PC-3 (cell line): ENCODE data around the gene MTA1. TPM values are rescaled to one million over a fixed set of nuclear protein-coding genes. Genes with fewer than 3 reads are reported as not detected.
A peak's percentile ranks its signal among the peaks of the same experiment; 100 is the strongest.

Experiments
- ATAC-seq: fragments of 200-7000 bp; cut with Tn5 transposase; 2 replicates; pipeline ENCODE4 v1.9.1; 2020; ENCODE audit warnings: mild to moderate bottlenecking, moderate library complexity
- BruUV-seq: library from RNA; stranded (reverse); fragments of 400-500 nt; replicated peaks from 2 replicates; lab custom pipeline; 2021; lab: Mats Ljungman, UMichigan
- CTCF ChIA-PET: fragments of 300-600 bp; sonication (Branson Sonifier 250); formaldehyde crosslinking; loops from one replicate; lab custom pipeline; 2022; ENCODE audit warnings: antibody characterized with exemption; lab: Charles Lee
- POLR2A ChIA-PET: fragments of 300-600 bp; sonication (Branson Sonifier 250); formaldehyde crosslinking; loops from one replicate; lab custom pipeline; 2022; ENCODE audit warnings: antibody characterized with exemption; ENCODE audit not compliant: unreplicated experiment; lab: Charles Lee
- DNase-seq: peaks from one replicate; pipeline ENCODE4 v3.0.0-alpha.2; 2015
- H2AFZ ChIP-seq: fragments of 300-600 bp; sonication (generic); 2 replicates; pipeline ENCODE4 v1.6.0; 2016; ENCODE audit warnings: antibody characterized with exemption, low read length
- H3F3A ChIP-seq: fragments of 300-600 bp; sonication (generic); one replicate; pipeline ENCODE4 v1.6.0; 2017; ENCODE audit warnings: antibody characterized with exemption, low read length, control low read depth, mild to moderate bottlenecking; ENCODE audit not compliant: unreplicated experiment
- H3K27ac ChIP-seq: fragments of 300-600 bp; sonication (generic); 2 replicates; pipeline ENCODE4 v1.5.1; 2016; ENCODE audit warnings: mild to moderate bottlenecking, low read length
- H3K27me3 ChIP-seq: fragments of 300-600 bp; sonication (generic); 2 replicates; pipeline ENCODE4 v1.6.1; 2016; ENCODE audit warnings: low read length, mixed read lengths
- H3K36me3 ChIP-seq: fragments of 300-600 bp; sonication (generic); 2 replicates; pipeline ENCODE4 v1.6.1; 2016; ENCODE audit warnings: low read depth, mixed run types, low read length, mixed read lengths
- H3K4me1 ChIP-seq: fragments of 300-600 bp; sonication (generic); 2 replicates; pipeline ENCODE4 v1.5.1; 2016; ENCODE audit warnings: low read length; ENCODE audit not compliant: insufficient read depth
- H3K4me2 ChIP-seq: fragments of 300-600 bp; sonication (generic); 2 replicates; pipeline ENCODE4 v1.6.0; 2016; ENCODE audit warnings: low read length
- H3K4me3 ChIP-seq: fragments of 300-600 bp; sonication (generic); 2 replicates; pipeline ENCODE4 v1.5.1; 2016; ENCODE audit warnings: mild to moderate bottlenecking, low read length, mixed read lengths
- H3K79me2 ChIP-seq: fragments of 300-600 bp; sonication (generic); 2 replicates; pipeline ENCODE4 v1.6.1; 2017; ENCODE audit warnings: low read length, mixed read lengths
- H3K9ac ChIP-seq: fragments of 300-600 bp; sonication (generic); 2 replicates; pipeline ENCODE4 v1.6.0; 2016; ENCODE audit warnings: mild to moderate bottlenecking, low read length
- H3K9me2 ChIP-seq: fragments of 300-600 bp; sonication (generic); replicated peaks from 2 replicates; pipeline ENCODE4 v1.6.1; 2016; ENCODE audit warnings: mixed run types, low read length, mixed read lengths
- H3K9me3 ChIP-seq: fragments of 300-600 bp; sonication (generic); 2 replicates; pipeline ENCODE4 v1.6.1; 2016; ENCODE audit warnings: low read length, mixed read lengths
- H4K20me1 ChIP-seq: fragments of 300-600 bp; sonication (generic); 2 replicates; pipeline ENCODE4 v1.6.1; 2016; ENCODE audit warnings: low read length, mixed read lengths
- CTCF ChIP-seq: fragments of 300-600 bp; sonication (generic); conservative IDR thresholded peaks from 2 replicates; pipeline ENCODE4 v1.5.1; 2017; ENCODE audit warnings: antibody characterized with exemption, low read depth, mild to moderate bottlenecking, low read length
- EZH2 ChIP-seq: fragments of 300-600 bp; sonication (generic); IDR thresholded peaks from one replicate; pipeline ENCODE4 v1.6.1; 2017; ENCODE audit warnings: antibody characterized with exemption, mild to moderate bottlenecking, low read length; ENCODE audit not compliant: unreplicated experiment
- EZH2phosphoT487 ChIP-seq: fragments of 300-600 bp; sonication (generic); IDR thresholded peaks from 2 replicates; pipeline ENCODE4 v1.6.1; 2018; ENCODE audit warnings: mild to moderate bottlenecking, antibody characterized with exemption, low read length, borderline replicate concordance
- intact Hi-C: fragments of 100-400 bp; cut with micrococcal nuclease; formaldehyde crosslinking; loops from 2 replicates; pipeline ENCODE4 v1.9.0; 2023
- total RNA-seq: library from RNA; depleted of rRNA; stranded (reverse); fragments of >200 nt; gene quantifications from 2 replicates; pipeline ENCODE4 v1.2.3, GENCODE V29; 2014

MTA1 gene
- total RNA-seq, 1 experiment from 2014 or later, result 82.3 TPM

GRCh38 chr14:105490267-105490571, 70.6 kb downstream of the MTA1 start:
- no peaks in the 10 kb centered on the region for H3K9me3 ChIP-seq
- H3K9me2 ChIP-seq, result no peaks in the 10 kb centered on the region
- BruUV-seq, result no TSS peak
- intact Hi-C loops, result loop anchor here (1.0 to 2.0 kb wide), 4 partner anchors 8 to 119 kb away; no protein-coding TSS in a partner anchor
- DNase-seq, result no peak
- no peak for ATAC-seq
- H3K9ac ChIP-seq, result peak overlapping the region; percentile 87
- peaks cover 13% of the 10 kb centered on the region for H3K79me2 ChIP-seq
- ChIA-PET CTCF (interaction anchor here (0.7 to 2.7 kb wide), 7 partner anchors 9 to 119 kb away, joined by 3 to 24 read pairs (median 5); no protein-coding TSS in a partner anchor), POLR2A (interaction anchor here (1.7 kb wide), 1 partner anchor 9 kb away, joined by 18 read pairs; no protein-coding TSS in a partner anchor)
- peak overlapping the region; percentile 72 for H3K27ac ChIP-seq
- no peaks in the 10 kb centered on the region for H3K36me3 ChIP-seq
- H3K4me2 ChIP-seq, result peak overlapping the region; percentile 99
- no peaks in the 10 kb centered on the region for H3K27me3 ChIP-seq
- peak overlapping the region; percentile 86 for H3K4me3 ChIP-seq
- H2AFZ ChIP-seq, result peak overlapping the region; percentile 86; the same call in 1 of the 2 replicates
- H4K20me1 ChIP-seq, result peaks cover 11% of the 10 kb centered on the region
- no peaks in the 10 kb centered on the region for H3F3A ChIP-seq
- H3K4me1 ChIP-seq, result peaks cover 19% of the 10 kb centered on the region
- TF ChIP-seq CTCF, result no peak
- TF ChIP-seq EZH2phosphoT487, result no peak
- TF ChIP-seq EZH2, result no peak

GRCh38 chr14:105490572-105491365, 71.1 kb downstream of the MTA1 start, which contains the start of gene TEDC1:
TEDC1 (plus strand) TSS chr14:105491246; CDS start chr14:105491376, 130 bp downstream.
- ChIA-PET POLR2A (interaction anchor here (0.5 to 1.7 kb wide), 2 partner anchors 10 to 55 kb away, joined by 3 to 18 read pairs; no protein-coding TSS in a partner anchor), CTCF (interaction anchor here (0.7 to 2.7 kb wide), 5 partner anchors 10 to 120 kb away, joined by 3 to 24 read pairs (median 7); no protein-coding TSS in a partner anchor)
- ATAC-seq (peak; percentile 73), DNase-seq (peak; percentile 99)
- no peaks in the 10 kb centered on the region for H3K9me3 ChIP-seq
- peak within 1 kb of the TSS; percentile 99 for H3K4me2 ChIP-seq
- peaks cover 11% of the 10 kb centered on the region for H4K20me1 ChIP-seq
- no peaks in the 10 kb centered on the region for H3F3A ChIP-seq
- H2AFZ ChIP-seq, result peak within 1 kb of the TSS; percentile 86; the same call in 1 of the 2 replicates
- intact Hi-C loops, result loop anchor here (1.0 to 2.0 kb wide), 4 partner anchors 8 to 119 kb away; no protein-coding TSS in a partner anchor
- peak within 1 kb of the TSS; percentile 86 for H3K4me3 ChIP-seq
- TF ChIP-seq CTCF (peak; percentile 53), EZH2 (no peak)
- H3K27me3 ChIP-seq, result no peaks in the 10 kb centered on the region
- peaks cover 19% of the 10 kb centered on the region for H3K4me1 ChIP-seq
- peak within 1 kb of the TSS; percentile 80 for H3K27ac ChIP-seq
- H3K36me3 ChIP-seq, result no peaks in the 10 kb centered on the region
- no peaks in the 10 kb centered on the region for H3K9me2 ChIP-seq
- no TSS peak for BruUV-seq
- peak within 1 kb of the TSS; percentile 93 for H3K9ac ChIP-seq
- peaks cover 13% of the 10 kb centered on the region for H3K79me2 ChIP-seq
